HG02885 (cell line): ENCODE measurements around the gene RET.

Experiments used
- ATAC-seq: cut with Tn5 transposase; IDR thresholded peaks from one replicate; pipeline ENCODE4 v1.9.1; 2021; ENCODE audit warnings: mild to moderate bottlenecking; ENCODE audit not compliant: unreplicated experiment, poor library complexity

RET gene

GRCh38 chr10:43044448-43044921 is 32.4 kb upstream of the RET start:
- ATAC-seq = no peak

GRCh38 chr10:43044961-43045621 is 31.8 kb upstream of the RET start:
- ATAC-seq = no peak

GRCh38 chr10:43045631-43046287 is 31.1 kb upstream of the RET start:
- ATAC-seq = no peak

DNA sequence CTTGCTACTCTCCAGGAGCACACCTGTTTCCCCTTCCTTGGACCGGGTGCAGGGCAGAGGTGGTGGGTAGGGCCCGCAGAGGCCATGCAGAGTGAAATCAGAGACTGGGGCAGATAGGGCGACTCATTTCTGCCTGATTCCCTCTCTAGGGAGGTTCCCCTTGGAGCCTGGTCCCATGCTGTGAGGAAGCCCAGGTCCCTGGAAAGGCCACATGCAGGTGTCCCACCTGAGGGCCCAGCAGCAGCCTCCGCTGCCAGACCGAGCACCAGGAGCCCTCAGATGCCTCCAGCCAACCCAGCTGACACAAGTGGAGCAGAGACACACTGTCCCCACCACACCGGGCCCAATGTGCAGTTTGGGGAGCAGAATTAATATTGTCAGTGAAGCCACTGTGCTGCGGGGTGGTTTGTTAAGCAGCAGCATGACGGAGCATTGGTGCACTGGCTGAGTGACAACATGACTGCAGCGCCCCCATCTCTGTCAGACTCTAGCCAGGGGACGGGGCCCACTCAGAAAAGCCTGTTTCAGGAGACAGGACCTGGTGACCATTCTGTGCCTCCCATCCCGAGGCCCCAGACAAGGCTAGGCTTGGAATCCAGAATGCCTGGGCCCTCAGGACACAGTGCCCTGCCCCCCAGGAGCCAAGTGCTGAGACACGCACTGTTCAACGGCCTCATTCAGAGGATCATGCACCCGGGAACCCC is 30.4 kb upstream of the RET start:
- ATAC-seq = no peak

DNA sequence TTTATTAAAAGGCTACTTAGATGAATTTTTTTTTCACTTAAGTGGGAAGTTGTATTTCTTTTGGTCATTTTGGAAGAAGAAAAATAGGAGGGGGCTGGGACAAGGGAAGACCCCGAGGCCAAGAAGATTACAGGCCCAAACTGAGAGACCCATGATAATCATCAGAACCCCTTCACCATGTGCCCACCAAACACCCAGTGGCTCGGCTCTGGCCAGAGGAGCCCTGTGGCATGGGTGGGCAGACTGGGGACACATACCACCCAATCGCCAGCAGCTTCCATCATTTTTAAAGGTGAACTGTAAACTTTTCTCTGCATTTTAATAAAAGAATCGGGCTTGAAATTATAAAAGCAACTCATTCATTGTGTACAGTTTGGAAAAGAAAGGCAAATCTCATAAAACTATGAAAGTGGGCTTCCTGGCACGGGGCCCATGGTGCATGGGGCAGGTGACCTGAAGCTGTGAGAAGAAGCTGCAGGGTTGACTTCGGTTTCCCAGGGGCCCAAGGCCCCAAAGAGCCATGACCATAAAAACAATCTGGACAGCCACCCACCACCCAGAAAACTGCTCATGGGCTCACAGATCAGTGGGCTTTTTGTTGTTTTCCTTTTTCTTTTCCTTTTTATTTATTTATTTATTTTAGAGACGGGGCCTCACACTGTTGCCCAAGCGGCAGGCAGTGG is 29.4 kb upstream of the RET start:
- no peak for ATAC-seq

- no peak for ATAC-seq
Measured at GRCh38 chr10:43048301-43049051, 28.4 kb upstream of the RET start.

DNA sequence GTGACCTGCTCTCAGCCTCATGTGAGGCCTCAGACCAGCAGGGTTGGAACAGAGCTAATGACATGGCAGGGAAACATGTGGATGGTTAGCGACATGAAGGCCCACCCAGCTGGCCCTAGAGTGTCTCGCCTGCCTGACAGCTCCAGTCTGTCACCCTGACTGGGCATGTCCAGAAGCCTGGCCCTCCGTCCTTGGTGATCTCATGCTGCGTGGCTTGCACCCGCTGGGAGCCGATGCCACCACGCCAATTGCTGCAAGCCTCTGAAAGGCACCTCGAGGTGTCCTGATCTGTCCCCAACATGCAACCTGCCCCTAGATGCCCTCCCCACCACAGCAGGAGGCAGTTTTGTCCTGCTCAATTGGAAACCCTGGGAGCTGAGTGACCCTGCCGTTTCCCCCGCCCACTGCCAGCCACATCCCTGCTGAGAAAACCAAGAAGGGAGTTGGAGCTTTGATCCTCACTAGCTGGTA is 27.8 kb upstream of the RET start:
- ATAC-seq = no peak

- ATAC-seq = no peak
Measured at GRCh38 chr10:43050011-43050410, 26.9 kb upstream of the RET start.

DNA sequence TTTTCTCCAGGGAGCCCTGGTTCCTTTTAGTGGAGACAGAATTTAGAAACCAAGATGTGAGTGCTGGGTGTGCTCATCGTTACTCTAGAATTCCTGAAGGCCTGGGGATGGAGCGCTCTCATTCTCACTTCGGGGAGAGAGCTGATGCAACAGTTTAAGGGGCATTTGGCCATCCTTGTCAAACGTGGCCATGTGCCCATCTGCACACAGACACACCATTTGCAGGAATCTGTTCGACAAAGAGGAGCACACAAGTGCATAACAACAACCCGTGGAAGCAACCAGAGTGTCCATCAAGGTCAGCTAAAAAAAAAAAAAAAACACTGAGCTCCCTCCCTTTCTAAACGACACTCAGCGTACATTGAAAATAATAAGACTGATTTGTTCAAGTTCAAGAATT is 23.0 kb upstream of the RET start:
- ATAC-seq = no peak

DNA sequence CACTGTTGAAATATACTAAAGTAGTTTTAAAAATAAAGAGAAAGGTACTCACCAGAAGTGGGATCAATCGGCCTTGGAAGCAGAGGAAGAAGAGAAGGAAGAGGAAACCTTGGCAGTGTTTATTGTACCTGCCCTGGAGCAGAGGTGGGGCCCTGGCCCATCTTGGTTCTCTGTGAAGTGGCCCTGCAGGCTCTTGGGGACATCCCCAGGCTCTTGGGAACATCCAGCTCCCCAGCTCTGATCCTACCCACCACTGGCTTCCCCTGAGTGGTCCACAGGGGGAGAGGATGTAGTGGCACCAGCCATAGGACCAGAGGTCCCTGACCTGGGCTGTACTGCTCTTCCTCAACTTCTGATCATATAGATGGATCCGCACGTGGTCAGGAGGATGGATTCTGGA is 22.3 kb upstream of the RET start:
- no peak for ATAC-seq

- no peak for ATAC-seq
Measured at GRCh38 chr10:43055217-43055616, 21.7 kb upstream of the RET start.

DNA sequence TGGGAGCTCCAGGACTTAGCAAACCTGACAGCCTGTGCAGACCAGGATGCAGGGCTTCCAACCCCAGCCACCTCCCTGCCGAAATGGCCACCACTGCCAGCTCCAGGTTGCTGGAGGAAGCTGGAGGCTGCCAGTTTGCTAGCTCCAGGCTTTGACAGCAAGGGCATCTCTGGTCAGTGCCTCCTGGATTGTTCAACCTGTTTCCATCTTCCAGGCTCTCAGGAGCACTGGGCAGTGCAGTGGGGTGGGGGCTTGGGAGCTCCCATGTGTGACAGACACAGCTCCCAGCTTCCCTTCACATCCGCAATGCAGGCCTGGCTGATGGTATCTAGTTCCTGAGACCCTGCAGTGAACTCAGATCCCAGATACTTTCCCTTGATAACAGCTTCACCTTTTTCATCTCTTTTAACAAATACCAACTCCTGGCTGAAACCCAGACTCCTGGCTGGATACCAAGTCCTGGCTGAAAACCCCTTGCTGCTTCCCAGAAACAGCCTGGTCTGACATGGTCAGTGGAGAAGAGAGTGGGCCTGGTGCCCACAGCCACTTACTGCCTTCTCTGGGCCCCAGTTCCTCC is 20.8 kb upstream of the RET start:
- no peak for ATAC-seq

DNA sequence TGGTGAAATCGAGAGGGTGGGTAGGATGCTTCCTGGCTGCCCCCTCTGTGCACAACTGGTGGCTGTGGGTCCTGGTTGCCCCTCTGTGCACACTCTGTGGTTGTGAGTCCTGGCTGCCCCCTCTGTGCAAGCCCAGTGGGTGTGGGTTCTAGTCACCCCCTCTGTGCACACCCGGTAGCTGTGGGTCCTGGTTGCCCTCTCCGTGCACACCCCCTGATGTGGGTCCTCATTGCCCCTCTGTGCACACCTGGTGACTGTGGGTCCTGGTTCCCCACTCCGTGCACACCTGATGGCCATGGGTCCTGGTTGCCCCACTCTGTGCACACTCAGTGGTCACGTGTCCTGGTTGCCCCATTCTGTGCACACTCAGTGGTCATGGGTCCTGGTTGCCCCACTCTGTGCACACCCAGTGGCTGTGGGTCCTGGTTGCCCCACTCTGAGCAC is 20.3 kb upstream of the RET start:
- ATAC-seq = no peak

- no peak for ATAC-seq
Measured at GRCh38 chr10:43057231-43057711, 19.6 kb upstream of the RET start.

- ATAC-seq = no peak
Measured at GRCh38 chr10:43057831-43058340, 19.0 kb upstream of the RET start.

GRCh38 chr10:43058716-43059335 is 18.0 kb upstream of the RET start:
- ATAC-seq = no peak

- ATAC-seq = no peak
Measured at GRCh38 chr10:43059336-43059720, 17.5 kb upstream of the RET start.

- ATAC-seq = no peak
Measured at GRCh38 chr10:43059828-43060227, 17.0 kb upstream of the RET start.

DNA sequence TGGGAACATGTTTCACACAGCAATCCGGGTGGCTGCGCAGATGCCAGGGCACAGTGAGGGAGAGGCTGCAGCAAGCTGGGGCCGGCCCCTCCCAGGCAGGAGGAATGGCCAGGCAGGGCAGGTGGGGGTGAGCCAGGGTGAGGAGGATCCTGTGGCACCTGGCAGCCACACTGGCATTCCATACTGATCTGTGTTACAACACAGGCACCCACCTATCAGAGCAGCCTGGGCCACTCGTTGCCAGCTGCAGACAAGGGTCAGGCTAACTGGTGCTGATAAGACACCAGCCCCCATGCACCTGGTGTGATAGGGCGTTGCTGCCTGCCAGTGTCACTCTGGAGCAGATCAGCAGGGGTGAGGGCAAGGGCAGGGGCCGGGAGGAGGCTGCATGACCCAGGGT is 16.6 kb upstream of the RET start:
- ATAC-seq = no peak
